GM12878 (cell line): ENCODE measurements around the gene CFAP61. TPM values are rescaled to one million over a fixed set of nuclear protein-coding genes. Genes with fewer than 3 reads are reported as not detected.

ENCODE experiments used
- ATAC-seq: fragments of 200-7000 bp; cut with Tn5 transposase; 3 replicates; pipeline ENCODE4 v1.9.1; 2020; ENCODE audit warnings: mild to moderate bottlenecking, moderate library complexity
- BruUV-seq: library from RNA; stranded (reverse); fragments of 400-500 nt; replicated peaks from 2 replicates; lab custom pipeline; 2021; lab: Mats Ljungman, UMichigan
- CTCF ChIA-PET: fragments of 300-600 bp; sonication (Branson Sonifier 250); formaldehyde crosslinking; extraction: SDS; loops from one replicate; lab custom pipeline; 2021; ENCODE audit warnings: inconsistent platforms; lab: Yijun Ruan, JAX
- POLR2A ChIA-PET: fragments of 350-600 bp; formaldehyde crosslinking; extraction: SDS; loops from one replicate; lab custom pipeline; 2021; ENCODE audit warnings: inconsistent platforms; lab: Charles Lee
- RAD21 ChIA-PET: fragments of 300-600 bp; sonication (Branson Sonifier 250); formaldehyde crosslinking; loops from one replicate; lab custom pipeline; 2023; ENCODE audit warnings: antibody characterized with exemption; ENCODE audit not compliant: unreplicated experiment; lab: Charles Lee
- SMC1A ChIA-PET: fragments of 300-600 bp; sonication (Branson Sonifier 250); formaldehyde crosslinking; loops from one replicate; lab custom pipeline; 2023; ENCODE audit not compliant: unreplicated experiment, uncharacterized antibody; lab: Charles Lee
- DNase-seq: peaks from one replicate; pipeline ENCODE4 v3.0.0-alpha.2; 2011; ENCODE audit warnings: low read depth, low spot score
- FAIRE-seq: peaks from 3 replicates; lab custom pipeline; 2011; peaks lifted over from hg19 to GRCh38; lab: Jason Lieb, UNC
- H2AFZ ChIP-seq: 2 replicates; pipeline ENCODE4 v1.6.0; 2011; ENCODE audit warnings: low read depth, low read length, control low read depth; ENCODE audit not compliant: control insufficient read depth
- H3K27ac ChIP-seq: 2 replicates; pipeline ENCODE4 v1.5.1; 2011; ENCODE audit warnings: control low read depth; ENCODE audit not compliant: control insufficient read depth, insufficient read depth
- H3K27me3 ChIP-seq, 2 experiments: replicated peaks in 1 of 2; 2 replicates each; pipeline versions ENCODE4 v1.6.0 to v1.6.1; 2011; ENCODE audit warnings: low read length in 1 of 2; ENCODE audit not compliant: control insufficient read depth in 2 of 2, insufficient read depth in 2 of 2
- H3K36me3 ChIP-seq, 2 experiments: 2 replicates each; pipeline ENCODE4 v1.5.1; 2011; ENCODE audit warnings: low read length in 1 of 2; ENCODE audit not compliant: control insufficient read depth in 2 of 2, insufficient read depth in 2 of 2
- H3K4me1 ChIP-seq: 2 replicates; pipeline ENCODE4 v1.6.1; 2011; ENCODE audit warnings: mild to moderate bottlenecking, low read length, moderate library complexity, mixed read lengths; ENCODE audit not compliant: control insufficient read depth, insufficient read depth
- H3K4me2 ChIP-seq: 2 replicates; pipeline ENCODE4 v1.6.0; 2011; ENCODE audit warnings: control low read depth; ENCODE audit not compliant: control insufficient read depth, insufficient read depth
- H3K4me3 ChIP-seq: fragments of 200-600 bp; sonication (generic); 2 replicates; pipeline ENCODE4 v1.5.1; 2016
- H3K79me2 ChIP-seq: 2 replicates; pipeline ENCODE4 v1.6.0; 2011; ENCODE audit warnings: low read length; ENCODE audit not compliant: control insufficient read depth, insufficient read depth
- H3K9ac ChIP-seq: 2 replicates; pipeline ENCODE4 v1.8.0; 2011; ENCODE audit warnings: low read length, control low read depth, mixed read lengths; ENCODE audit not compliant: control insufficient read depth, insufficient read depth
- H3K9me3 ChIP-seq: replicated peaks from 3 replicates; pipeline ENCODE4 v1.5.1; 2011; ENCODE audit warnings: mild to moderate bottlenecking, low read length; ENCODE audit not compliant: control insufficient read depth, insufficient read depth
- H4K20me1 ChIP-seq: 2 replicates; pipeline ENCODE4 v1.6.0; 2011; ENCODE audit not compliant: control insufficient read depth, insufficient read depth
- CBX5 ChIP-seq: sonication (generic); IDR thresholded peaks from 2 replicates; pipeline ENCODE4 v1.6.1; 2016; ENCODE audit warnings: low read depth, moderate library complexity, mild to moderate bottlenecking, inconsistent platforms
- FOS ChIP-seq: IDR thresholded peaks from 3 replicates; pipeline ENCODE4 v1.6.1; 2011; ENCODE audit warnings: borderline replicate concordance; ENCODE audit not compliant: insufficient read length; ENCODE audit errors: extremely low read depth
- RAD21 ChIP-seq: IDR thresholded peaks from 2 replicates; pipeline ENCODE4 v1.6.1; 2011; ENCODE audit warnings: mild to moderate bottlenecking, low read depth, low read length, moderate library complexity; ENCODE audit not compliant: insufficient read depth
- SMC3 ChIP-seq: IDR thresholded peaks from 2 replicates; pipeline ENCODE4 v1.6.1; 2011; ENCODE audit warnings: low read length, improper control_type of control experiment, borderline replicate concordance
- ZSCAN29 ChIP-seq: fragments of 450-650 bp; IDR thresholded peaks from 2 replicates; pipeline ENCODE4 v1.6.1; 2017; ENCODE audit warnings: mild to moderate bottlenecking, moderate library complexity
- in situ Hi-C: fragments of 300-500 bp; cut with MboI; formaldehyde crosslinking; loops from 9 replicates; pipeline ENCODE4 v1.14.3; 2018; ENCODE audit warnings: mixed read lengths
- intact Hi-C: fragments of 100-400 bp; cut with micrococcal nuclease; formaldehyde crosslinking; loops from one replicate; pipeline ENCODE4 v1.14.2; 2022; ENCODE audit not compliant: unreplicated experiment
- polyA plus RNA-seq, 11 experiments: library from polyadenylated mRNA; depleted of rRNA in 4 of 11; unstranded in 6 of 11; stranded (reverse) in 5 of 11; fragments of >200 nt; fragmentation: Nextera tagmentation in 4 of 11; fragmentation: Illumina TruSeq in 1 of 11; extraction: Ambion mirVana in 4 of 11; extraction: Trizol in 1 of 11; gene quantifications; 1 replicate in 1 of 11; 2 replicates in 10 of 11; pipeline versions ENCODE4 v1.2.1 to v1.2.3, GENCODE V29; 2011 to 2016; ENCODE audit warnings: inconsistent platforms in 2 of 11, missing spikeins in 2 of 11, low read depth in 1 of 11
- total RNA-seq, 4 experiments: library from RNA; depleted of rRNA in 3 of 4; stranded (reverse); fragments of >200 nt in 3 of 4; fragmentation: Illumina TruSeq in 1 of 4; extraction: Trizol in 1 of 4; gene quantifications; 2 replicates each; pipeline versions ENCODE4 v1.2.1 to v1.2.3, GENCODE V29; 2013 to 2021
- TF ChIP-seq, protein P1 (sequence below), 3 experiments: IDR thresholded peaks in 2 of 3; conservative IDR thresholded peaks in 1 of 3; 2 replicates each; pipeline ENCODE4 v1.5.1; 2011; ENCODE audit warnings: low read depth in 3 of 3, low read length in 3 of 3, mild to moderate bottlenecking in 3 of 3, control low read depth in 2 of 3, moderate library complexity in 2 of 3, inconsistent platforms in 1 of 3, mixed read lengths in 1 of 3; ENCODE audit not compliant: control insufficient read depth in 2 of 3, insufficient read depth in 1 of 3; ENCODE audit errors: extremely low read depth in 1 of 3

CFAP61 gene
- total and polyA plus RNA-seq, 10 of the 15 experiments (the other 5 are each of a cell fraction or from before 2014, with no cell fraction given) = 0.11 to 0.41 (median 0.24) TPM; not detected in 7

DNA sequence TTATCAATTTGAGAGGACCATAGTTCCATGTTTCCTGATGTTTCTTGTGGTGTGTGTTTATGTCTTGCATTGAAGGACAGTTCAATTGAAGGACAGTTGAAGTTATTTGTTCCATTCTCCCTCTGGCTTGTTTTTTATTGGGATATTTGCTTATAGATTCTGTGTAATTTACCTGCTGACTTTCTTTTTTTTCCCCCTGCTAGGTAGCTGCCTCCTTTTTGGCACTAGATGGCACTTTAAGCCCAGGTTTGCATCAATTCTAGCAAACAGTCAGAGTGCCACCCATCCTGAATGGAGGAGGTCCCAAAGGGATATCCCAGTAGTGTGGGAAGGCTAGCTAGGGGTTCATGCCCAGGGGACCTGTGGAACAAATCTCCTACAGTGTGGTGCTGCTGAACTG, 78.1 kb downstream of the CFAP61 start:
- H4K20me1 ChIP-seq = no peaks in the 10 kb centered on the region
- no peak overlapping the region for H2AFZ ChIP-seq
- no peak overlapping the region for H3K4me2 ChIP-seq
- peaks cover 4% of the 10 kb centered on the region; the same call in 1 of the 3 replicates for H3K9me3 ChIP-seq
- no peak overlapping the region for H3K27ac ChIP-seq
- no TSS peak for BruUV-seq
- TF ChIP-seq FOS (no peak), SMC3 (peak; percentile 26; the same call in 1 of the 2 replicates), RAD21 (peak; percentile 57), CBX5 (0 out of 2 replicates have a peak, but pooled peaks have one; percentile 31), ZSCAN29 (no peak)
- TF ChIP-seq, protein P1, sequence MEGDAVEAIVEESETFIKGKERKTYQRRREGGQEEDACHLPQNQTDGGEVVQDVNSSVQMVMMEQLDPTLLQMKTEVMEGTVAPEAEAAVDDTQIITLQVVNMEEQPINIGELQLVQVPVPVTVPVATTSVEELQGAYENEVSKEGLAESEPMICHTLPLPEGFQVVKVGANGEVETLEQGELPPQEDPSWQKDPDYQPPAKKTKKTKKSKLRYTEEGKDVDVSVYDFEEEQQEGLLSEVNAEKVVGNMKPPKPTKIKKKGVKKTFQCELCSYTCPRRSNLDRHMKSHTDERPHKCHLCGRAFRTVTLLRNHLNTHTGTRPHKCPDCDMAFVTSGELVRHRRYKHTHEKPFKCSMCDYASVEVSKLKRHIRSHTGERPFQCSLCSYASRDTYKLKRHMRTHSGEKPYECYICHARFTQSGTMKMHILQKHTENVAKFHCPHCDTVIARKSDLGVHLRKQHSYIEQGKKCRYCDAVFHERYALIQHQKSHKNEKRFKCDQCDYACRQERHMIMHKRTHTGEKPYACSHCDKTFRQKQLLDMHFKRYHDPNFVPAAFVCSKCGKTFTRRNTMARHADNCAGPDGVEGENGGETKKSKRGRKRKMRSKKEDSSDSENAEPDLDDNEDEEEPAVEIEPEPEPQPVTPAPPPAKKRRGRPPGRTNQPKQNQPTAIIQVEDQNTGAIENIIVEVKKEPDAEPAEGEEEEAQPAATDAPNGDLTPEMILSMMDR (IDR thresholded peaks at IDR 0.05 in 2 of 3, conservative IDR thresholded peaks at IDR 0.05 in 1 of 3; ENCODE audit: control insufficient read depth in 2 of 3, extremely low read depth in 1 of 3, insufficient read depth in 1 of 3, low read depth in 3 of 3, low read length in 3 of 3) = peak; percentile 26 to 42 (median 40); a peak in 5 of 6 replicates
- intact Hi-C loops (no loop called here), in situ Hi-C loops (no loop called here)
- ChIA-PET SMC1A (no interaction called here), RAD21 (interaction anchor here (1.0 kb wide), 2 partner anchors 107 to 464 kb away, joined by 3 to 4 read pairs; no protein-coding TSS in a partner anchor), CTCF (interaction anchor here (1.0 to 4.0 kb wide), 3 partner anchors 107 to 464 kb away, joined by 3 to 16 read pairs (median 4); no protein-coding TSS in a partner anchor), POLR2A (no interaction called here)
- H3K36me3 ChIP-seq = no peaks in the 10 kb centered on the region
- DNase-seq = peak; percentile 1
- no peaks in the 10 kb centered on the region for H3K79me2 ChIP-seq
- no peak overlapping the region for H3K4me3 ChIP-seq
- H3K9ac ChIP-seq = no peak overlapping the region
- H3K4me1 ChIP-seq = no peaks in the 10 kb centered on the region
- no peaks in the 10 kb centered on the region; a peak in 1 of 4 replicates for H3K27me3 ChIP-seq
- no peak for FAIRE-seq
- no peak for ATAC-seq
